ENCODE measurements around the gene CTNND1.
A peak's percentile ranks its signal among the peaks of the same experiment; 100 is the strongest.
"Not testable (repeated sequence)": the region's sequence is repeated elsewhere in the genome, so short reads cannot be mapped to it uniquely, and the experiment has no call there.

The CTNND1 gene, protein sequence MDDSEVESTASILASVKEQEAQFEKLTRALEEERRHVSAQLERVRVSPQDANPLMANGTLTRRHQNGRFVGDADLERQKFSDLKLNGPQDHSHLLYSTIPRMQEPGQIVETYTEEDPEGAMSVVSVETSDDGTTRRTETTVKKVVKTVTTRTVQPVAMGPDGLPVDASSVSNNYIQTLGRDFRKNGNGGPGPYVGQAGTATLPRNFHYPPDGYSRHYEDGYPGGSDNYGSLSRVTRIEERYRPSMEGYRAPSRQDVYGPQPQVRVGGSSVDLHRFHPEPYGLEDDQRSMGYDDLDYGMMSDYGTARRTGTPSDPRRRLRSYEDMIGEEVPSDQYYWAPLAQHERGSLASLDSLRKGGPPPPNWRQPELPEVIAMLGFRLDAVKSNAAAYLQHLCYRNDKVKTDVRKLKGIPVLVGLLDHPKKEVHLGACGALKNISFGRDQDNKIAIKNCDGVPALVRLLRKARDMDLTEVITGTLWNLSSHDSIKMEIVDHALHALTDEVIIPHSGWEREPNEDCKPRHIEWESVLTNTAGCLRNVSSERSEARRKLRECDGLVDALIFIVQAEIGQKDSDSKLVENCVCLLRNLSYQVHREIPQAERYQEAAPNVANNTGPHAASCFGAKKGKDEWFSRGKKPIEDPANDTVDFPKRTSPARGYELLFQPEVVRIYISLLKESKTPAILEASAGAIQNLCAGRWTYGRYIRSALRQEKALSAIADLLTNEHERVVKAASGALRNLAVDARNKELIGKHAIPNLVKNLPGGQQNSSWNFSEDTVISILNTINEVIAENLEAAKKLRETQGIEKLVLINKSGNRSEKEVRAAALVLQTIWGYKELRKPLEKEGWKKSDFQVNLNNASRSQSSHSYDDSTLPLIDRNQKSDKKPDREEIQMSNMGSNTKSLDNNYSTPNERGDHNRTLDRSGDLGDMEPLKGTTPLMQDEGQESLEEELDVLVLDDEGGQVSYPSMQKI

DNA sequence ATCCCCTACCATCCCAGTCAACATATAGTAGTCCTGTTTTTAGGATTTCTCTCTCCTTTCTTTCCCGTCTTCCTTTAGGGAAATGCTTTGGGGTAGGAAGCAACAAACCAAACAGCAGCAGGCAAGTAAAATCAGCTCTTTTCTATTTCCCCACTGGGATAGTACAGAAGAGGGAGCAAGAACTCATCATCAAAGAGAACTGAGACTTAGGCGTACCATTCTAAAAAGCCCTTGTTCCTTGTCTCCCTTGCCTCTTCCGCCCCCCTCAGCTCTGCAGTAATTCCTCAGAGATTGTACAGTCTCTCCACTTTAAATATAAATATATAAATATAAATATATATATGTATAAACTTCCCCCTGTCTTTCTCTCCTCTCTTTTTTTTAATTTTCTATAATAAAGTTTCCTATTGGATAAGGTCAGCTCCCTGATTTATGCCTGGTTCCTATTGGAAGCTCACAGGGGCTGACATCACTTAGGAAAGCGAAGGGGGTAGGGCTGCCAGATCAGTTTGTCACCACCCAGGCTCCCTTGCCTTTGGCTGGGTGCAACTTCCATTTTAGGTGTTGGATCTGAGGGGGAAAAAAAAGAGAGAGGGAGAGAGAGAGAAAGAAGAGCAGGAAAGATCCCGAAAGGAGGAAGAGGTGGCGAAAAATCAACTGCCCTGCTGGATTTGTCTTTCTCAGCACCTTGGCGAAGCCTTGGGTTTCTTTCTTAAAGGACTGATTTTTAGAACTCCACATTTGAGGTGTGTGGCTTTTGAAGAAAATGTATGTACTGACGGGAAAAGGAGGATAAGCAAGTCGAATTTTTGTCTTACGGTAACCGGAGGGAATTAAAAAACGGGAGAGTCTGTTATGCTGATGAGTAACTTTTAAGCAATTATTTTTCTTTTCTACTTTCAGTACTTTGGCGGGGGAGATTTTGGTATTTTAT lies at the start of gene CTNND1:
TSS of gene CTNND1 (plus strand) at position 502 of the 934 bp plus-strand sequence. CDS start 29,677 bp downstream, outside the sequence.
- TF ChIP-seq, protein P1, sequence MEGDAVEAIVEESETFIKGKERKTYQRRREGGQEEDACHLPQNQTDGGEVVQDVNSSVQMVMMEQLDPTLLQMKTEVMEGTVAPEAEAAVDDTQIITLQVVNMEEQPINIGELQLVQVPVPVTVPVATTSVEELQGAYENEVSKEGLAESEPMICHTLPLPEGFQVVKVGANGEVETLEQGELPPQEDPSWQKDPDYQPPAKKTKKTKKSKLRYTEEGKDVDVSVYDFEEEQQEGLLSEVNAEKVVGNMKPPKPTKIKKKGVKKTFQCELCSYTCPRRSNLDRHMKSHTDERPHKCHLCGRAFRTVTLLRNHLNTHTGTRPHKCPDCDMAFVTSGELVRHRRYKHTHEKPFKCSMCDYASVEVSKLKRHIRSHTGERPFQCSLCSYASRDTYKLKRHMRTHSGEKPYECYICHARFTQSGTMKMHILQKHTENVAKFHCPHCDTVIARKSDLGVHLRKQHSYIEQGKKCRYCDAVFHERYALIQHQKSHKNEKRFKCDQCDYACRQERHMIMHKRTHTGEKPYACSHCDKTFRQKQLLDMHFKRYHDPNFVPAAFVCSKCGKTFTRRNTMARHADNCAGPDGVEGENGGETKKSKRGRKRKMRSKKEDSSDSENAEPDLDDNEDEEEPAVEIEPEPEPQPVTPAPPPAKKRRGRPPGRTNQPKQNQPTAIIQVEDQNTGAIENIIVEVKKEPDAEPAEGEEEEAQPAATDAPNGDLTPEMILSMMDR (IDR thresholded peaks at IDR 0.05; ENCODE audit: insufficient read depth, low read depth, low read length, missing control alignments): no peak
- DNase-seq (ENCODE audit: low read depth): peak; percentile 93
- H3K4me3 ChIP-seq (ENCODE audit: low read depth, low read length): peak within 1 kb of the TSS; percentile 94

DNA sequence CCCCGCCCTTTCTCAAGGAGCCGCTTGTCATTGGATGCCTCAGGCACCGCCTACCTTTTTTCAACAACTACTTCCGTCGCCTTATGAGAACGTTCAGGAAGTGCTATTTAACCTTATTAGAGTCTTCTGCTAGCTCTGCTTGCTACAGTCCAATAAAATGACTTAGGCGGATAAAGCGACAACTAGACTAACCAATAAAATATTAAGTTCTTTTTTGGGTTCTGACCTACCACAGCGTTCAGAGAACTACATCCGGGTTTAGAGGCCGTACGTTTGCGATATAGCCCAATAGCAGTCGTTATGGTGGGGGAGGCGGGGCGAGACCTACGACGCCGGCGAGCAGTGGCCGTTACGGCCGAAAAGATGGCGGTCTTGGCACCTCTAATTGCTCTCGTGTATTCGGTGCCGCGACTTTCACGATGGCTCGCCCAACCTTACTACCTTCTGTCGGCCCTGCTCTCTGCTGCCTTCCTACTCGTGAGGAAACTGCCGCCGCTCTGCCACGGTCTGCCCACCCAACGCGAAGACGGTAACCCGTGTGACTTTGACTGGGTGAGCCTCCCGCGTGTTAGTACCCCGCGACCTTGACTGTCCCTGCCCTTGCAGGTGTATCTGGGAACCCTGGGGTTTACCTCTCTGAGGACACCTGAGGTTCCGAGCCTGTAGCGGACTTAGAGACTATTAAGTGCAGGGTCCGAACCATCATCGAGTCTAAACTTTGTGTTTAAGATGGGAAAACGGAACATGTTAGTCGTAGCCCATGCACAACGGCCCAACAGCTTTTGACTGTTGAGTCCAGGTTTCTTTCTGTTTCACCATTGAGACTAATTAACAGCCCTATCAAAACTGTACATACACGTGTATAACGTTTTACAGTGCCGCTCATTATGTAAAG lies 49.1 kb upstream of the CTNND1 start, which contains the start of gene TMX2:
TSS of gene TMX2 (plus strand) at position 338 of the 895 bp plus-strand sequence. CDS start at position 364, 26 bp downstream.
- TF ChIP-seq, protein P1 (IDR thresholded peaks at IDR 0.05; ENCODE audit: insufficient read depth, low read depth, low read length, missing control alignments): no peak
- peak; percentile 97 for DNase-seq (ENCODE audit: low read depth)
- H3K4me3 ChIP-seq (ENCODE audit: low read depth, low read length): peak within 1 kb of the TSS; percentile 98

DNA sequence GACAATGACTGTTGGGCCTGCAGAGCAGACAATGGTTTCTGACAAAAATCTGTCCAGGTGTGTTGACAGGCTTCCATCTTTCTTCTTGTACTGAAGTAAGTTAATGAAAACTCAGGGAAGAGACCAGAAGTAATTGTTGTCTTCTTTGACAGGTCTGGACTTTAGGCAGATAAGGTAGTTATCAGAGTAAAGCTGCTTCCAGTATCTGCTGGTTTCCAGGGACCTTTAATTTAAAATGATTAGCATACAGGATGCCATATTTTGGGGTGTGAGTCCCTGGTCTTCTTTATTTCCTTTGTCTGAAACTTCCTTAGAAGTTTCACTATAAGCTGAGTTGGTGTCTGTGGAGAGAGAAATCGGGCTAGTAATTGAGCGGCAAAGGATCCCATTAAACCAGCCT lies 47.8 kb upstream of the CTNND1 start:
- H3K4me3 ChIP-seq (ENCODE audit: low read depth, low read length): peak overlapping the region; percentile 98
- no peak for DNase-seq (ENCODE audit: low read depth)

DNA sequence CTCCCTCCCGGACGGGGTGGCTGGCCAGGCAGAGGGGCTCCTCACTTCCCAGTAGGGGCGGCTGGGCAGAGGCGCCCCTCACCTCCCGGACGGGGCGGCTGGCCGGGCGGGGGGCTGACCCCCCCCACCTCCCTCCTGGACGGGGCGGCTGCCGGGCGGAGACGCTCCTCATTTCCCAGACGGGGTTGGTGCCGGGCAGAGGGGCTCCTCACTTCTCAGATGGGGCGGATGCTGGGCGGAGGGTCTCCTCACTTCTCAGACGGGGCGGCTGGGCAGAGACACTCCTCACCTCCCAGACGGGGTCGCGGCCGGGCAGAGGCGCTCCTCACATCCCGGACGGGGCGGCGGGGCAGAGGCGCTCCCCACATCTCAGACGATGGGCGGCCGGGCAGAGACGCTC lies 44.9 kb upstream of the CTNND1 start:
- not testable (repeated sequence) for DNase-seq (ENCODE audit: low read depth)

More for the DNA sequence above, 47.8 kb upstream of the CTNND1 start:
- TF ChIP-seq, protein P1 (IDR thresholded peaks at IDR 0.05; ENCODE audit: insufficient read depth, low read depth, low read length, missing control alignments): no peak

DNA sequence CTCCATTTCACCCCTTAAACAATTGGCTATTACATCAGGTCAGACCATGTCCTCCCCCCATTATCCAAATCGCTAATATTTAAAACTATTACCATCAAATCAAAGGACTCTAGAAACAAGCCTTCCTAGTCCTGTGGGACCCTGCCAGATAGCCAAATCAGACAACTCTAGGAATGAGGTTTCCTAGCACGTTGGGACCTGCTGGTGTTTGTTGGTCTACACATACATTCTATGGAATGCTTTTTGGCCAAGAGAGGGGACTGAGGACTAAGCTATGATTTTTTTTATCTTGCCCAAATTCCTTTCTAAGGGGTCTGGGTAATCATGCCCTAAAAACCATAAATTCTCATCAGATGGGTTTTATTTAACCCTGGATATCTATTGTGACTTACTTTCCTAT lies 34.4 kb upstream of the CTNND1 start:
- TF ChIP-seq, protein P1 (IDR thresholded peaks at IDR 0.05; ENCODE audit: insufficient read depth, low read depth, low read length, missing control alignments): no peak
- DNase-seq (ENCODE audit: low read depth): no peak
- no peak overlapping the region for H3K4me3 ChIP-seq (ENCODE audit: low read depth, low read length)

More for the DNA sequence above, 44.9 kb upstream of the CTNND1 start:
- H3K4me3 ChIP-seq (ENCODE audit: low read depth, low read length): not testable (repeated sequence)

DNA sequence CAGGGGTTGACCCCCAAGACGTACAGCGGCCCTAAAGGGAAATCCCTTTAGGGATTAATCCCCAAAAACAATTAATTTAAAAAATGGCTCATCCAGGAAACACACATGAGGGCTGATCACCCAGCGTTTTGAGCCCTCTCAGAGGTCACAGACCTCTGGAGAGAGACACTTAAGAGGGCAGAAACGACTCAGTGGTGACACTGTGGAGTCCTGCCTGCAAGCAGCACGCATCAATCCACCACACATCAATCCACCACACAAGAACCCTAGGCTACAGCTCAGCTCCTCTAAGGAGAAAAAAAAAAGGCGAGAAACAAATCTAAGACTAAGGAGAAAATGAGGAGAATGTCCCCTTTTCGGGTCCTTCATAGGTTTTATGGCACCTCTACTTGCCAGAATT lies 32.8 kb upstream of the CTNND1 start:
- TF ChIP-seq, protein P1 (IDR thresholded peaks at IDR 0.05; ENCODE audit: insufficient read depth, low read depth, low read length, missing control alignments): no peak
- no peak overlapping the region for H3K4me3 ChIP-seq (ENCODE audit: low read depth, low read length)
- no peak for DNase-seq (ENCODE audit: low read depth)

Measured in GM12865 (cell line).